RPMI7951 (cell line): ENCODE data around the gene DPH5. TPM values are rescaled to one million over a fixed set of nuclear protein-coding genes. Genes with fewer than 3 reads are reported as not detected.
A peak's percentile ranks its signal among the peaks of the same experiment; 100 is the strongest.
"Not testable (repeated sequence)": the region's sequence is repeated elsewhere in the genome, so short reads cannot be mapped to it uniquely, and the experiment has no call there.

ENCODE experiments used
- DNase-seq: peaks from one replicate; pipeline ENCODE4 v3.0.0-alpha.2; 2012; ENCODE audit warnings: low read depth
- total RNA-seq: library from RNA; depleted of rRNA; stranded (reverse); fragments of >200 nt; shearing (Covaris generic); gene quantifications from 2 replicates; pipeline ENCODE4 v1.2.3, GENCODE V29; 2014

The DPH5 gene
- total RNA-seq, 1 experiment from 2014 or later: 21.9 TPM

GRCh38 chr1:100988121-100988520, 37.5 kb downstream of the DPH5 start:
- no peak for DNase-seq

- no peak for DNase-seq
Observed at GRCh38 chr1:100982793-100983192, 42.8 kb downstream of the DPH5 start.

GRCh38 chr1:100979631-100980030, 46.0 kb downstream of the DPH5 start:
- DNase-seq: no peak

GRCh38 chr1:100976936-100977335, 48.6 kb downstream of the DPH5 start:
- DNase-seq: no peak

- peak; percentile 45 for DNase-seq
Observed at GRCh38 chr1:100972185-100972584, 53.4 kb downstream of the DPH5 start.

GRCh38 chr1:100971021-100971420, 54.6 kb downstream of the DPH5 start:
- no peak for DNase-seq

- no peak for DNase-seq
Observed at GRCh38 chr1:100969327-100969726, 56.3 kb downstream of the DPH5 start.

GRCh38 chr1:100968621-100969020, 57.0 kb downstream of the DPH5 start:
- no peak for DNase-seq

GRCh38 chr1:100960098-100960497, 65.5 kb downstream of the DPH5 start:
- no peak for DNase-seq

- peak; percentile 32 for DNase-seq
Observed at GRCh38 chr1:100959502-100960060, 66.0 kb downstream of the DPH5 start.

- DNase-seq: peak; percentile 89
Observed at GRCh38 chr1:100955322-100955721, 70.3 kb downstream of the DPH5 start.

GRCh38 chr1:100953960-100954730, 71.4 kb downstream of the DPH5 start:
- no peak for DNase-seq

- not testable (repeated sequence) for DNase-seq
Observed at GRCh38 chr1:100952970-100953369, 72.6 kb downstream of the DPH5 start.

GRCh38 chr1:100952104-100952745, 73.4 kb downstream of the DPH5 start:
- DNase-seq: no peak

GRCh38 chr1:100950781-100951180, 74.8 kb downstream of the DPH5 start:
- no peak for DNase-seq

GRCh38 chr1:100950337-100950736, 75.2 kb downstream of the DPH5 start:
- DNase-seq: no peak

- not testable (repeated sequence) for DNase-seq
Observed at GRCh38 chr1:100949515-100950158, 75.9 kb downstream of the DPH5 start.

- DNase-seq: not testable (repeated sequence)
Observed at GRCh38 chr1:100948721-100949405, 76.7 kb downstream of the DPH5 start.

GRCh38 chr1:100947816-100948215, 77.8 kb downstream of the DPH5 start:
- not testable (repeated sequence) for DNase-seq

- DNase-seq: not testable (repeated sequence)
Observed at GRCh38 chr1:100946064-100946463, 79.5 kb downstream of the DPH5 start.

- DNase-seq: no peak
Observed at GRCh38 chr1:100943533-100943932, 82.1 kb downstream of the DPH5 start.
